ENCODE measurements around the gene MCM3AP. TPM values are rescaled to one million over a fixed set of nuclear protein-coding genes. Genes with fewer than 3 reads are reported as not detected.

Gene MCM3AP
- total and polyA plus RNA-seq, 2 experiments from 2014 or later = 35.4 to 64.8 TPM

DNA sequence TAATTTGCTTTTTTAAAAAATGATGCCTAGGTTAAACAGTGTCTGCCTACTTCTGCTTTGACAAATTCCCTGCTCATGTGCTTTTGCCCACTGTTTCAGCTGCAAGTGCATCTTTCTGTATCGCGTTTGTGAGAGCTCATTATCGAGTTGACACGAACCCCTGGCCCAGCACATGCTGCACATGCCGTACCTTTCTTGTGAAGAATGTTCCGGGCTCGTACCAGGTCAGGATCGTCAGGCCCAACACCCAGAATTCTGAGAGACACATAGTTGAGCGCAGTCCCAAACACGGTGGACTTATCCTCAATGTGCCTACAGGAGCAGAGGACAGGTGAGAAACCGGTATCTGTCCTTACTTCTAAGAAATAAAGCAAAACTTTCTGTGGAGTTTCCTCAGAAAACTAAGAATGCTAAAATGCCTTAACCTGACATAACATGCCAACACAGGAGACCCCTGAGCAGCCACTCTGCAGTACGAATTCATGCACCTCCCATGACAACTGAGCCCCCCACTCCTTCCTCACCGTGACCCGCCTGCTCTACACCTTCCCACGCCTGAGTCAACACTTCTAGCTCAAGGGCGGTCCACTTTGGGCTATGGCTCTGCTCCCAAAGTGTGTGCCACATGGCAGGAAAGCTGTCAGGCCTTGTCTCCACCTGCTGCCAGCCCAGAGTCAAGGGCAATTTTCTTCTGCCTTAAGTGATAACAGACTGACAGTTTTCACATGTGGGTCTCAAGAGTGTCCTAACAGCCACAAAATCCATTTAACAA, 63.6 kb downstream of the MCM3AP start:
- Histone ChIP-seq H3K4me2 (no peak overlapping the region), H3K9me3 (ENCODE audit: low read depth) (no peaks in the 10 kb centered on the region), H4K20me1 (ENCODE audit: insufficient read depth, poor library complexity, severe bottlenecking) (peaks cover 69% of the 10 kb centered on the region), H3K79me2 (peaks cover 76% of the 10 kb centered on the region), H3K27me3 (no peaks in the 10 kb centered on the region), H3K4me1 (ENCODE audit: insufficient read depth) (peaks cover 13% of the 10 kb centered on the region), H3K9me2 (replicated peaks; ENCODE audit: insufficient read depth) (no peaks in the 10 kb centered on the region), H3K27ac (no peak overlapping the region), H2AFZ (no peak overlapping the region), H3K4me3 (no peak overlapping the region), H3K36me3 (replicated peaks; ENCODE audit: insufficient read depth, low read depth) (no peaks in the 10 kb centered on the region)
- TF ChIP-seq CTCF (IDR thresholded peaks at IDR 0.05; ENCODE audit: poor library complexity) (no peak), EZH2 (IDR thresholded peaks at IDR 0.05; ENCODE audit: borderline replicate concordance) (no peak), EZH2phosphoT487 (IDR thresholded peaks at IDR 0.05; ENCODE audit: low read depth, severe bottlenecking, unreplicated experiment) (no peak)
- DNase-seq (ENCODE audit: low spot score) = no peak
- WGBS (ENCODE audit: low lambda C conversion rate, missing lambda C conversion rate) = 88% methylated on average over 16 of the region's 16 CpGs

DNA sequence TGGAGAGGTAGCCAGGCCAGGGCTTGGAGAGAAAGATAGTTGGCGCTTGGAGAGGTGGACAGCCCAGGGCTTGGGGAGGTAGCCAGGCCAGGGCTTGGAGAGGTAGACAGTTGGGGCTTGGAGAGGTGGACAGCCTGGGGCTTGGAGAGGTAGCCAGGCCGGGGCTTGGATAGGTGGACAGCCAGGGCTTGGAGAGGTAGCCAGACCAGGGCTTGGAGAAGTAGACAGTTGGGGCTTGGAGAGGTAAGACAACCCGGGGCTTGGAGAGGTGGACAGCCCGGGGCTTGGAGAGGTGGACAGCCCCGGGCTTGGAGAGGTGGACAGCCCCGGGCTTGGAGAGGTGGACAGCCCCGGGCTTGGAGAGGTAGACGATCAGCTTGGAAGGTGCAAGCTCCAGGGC, 64.6 kb downstream of the MCM3AP start:
- TF ChIP-seq EZH2 (IDR thresholded peaks at IDR 0.05; ENCODE audit: borderline replicate concordance) = no peak
- no peak for TF ChIP-seq CTCF (IDR thresholded peaks at IDR 0.05; ENCODE audit: poor library complexity)
- TF ChIP-seq EZH2phosphoT487 (IDR thresholded peaks at IDR 0.05; ENCODE audit: low read depth, severe bottlenecking, unreplicated experiment) = no peak
- WGBS (ENCODE audit: low lambda C conversion rate, missing lambda C conversion rate) = 98% methylated on average over 8 of the region's 8 CpGs
- Histone ChIP-seq H2AFZ (no peak overlapping the region), H3K4me2 (no peak overlapping the region), H3K4me3 (no peak overlapping the region), H3K79me2 (peaks cover 66% of the 10 kb centered on the region), H3K36me3 (replicated peaks; ENCODE audit: insufficient read depth, low read depth) (no peaks in the 10 kb centered on the region), H3K27me3 (no peaks in the 10 kb centered on the region), H3K9me2 (replicated peaks; ENCODE audit: insufficient read depth) (no peaks in the 10 kb centered on the region), H3K27ac (no peak overlapping the region), H4K20me1 (ENCODE audit: insufficient read depth, poor library complexity, severe bottlenecking) (peaks cover 59% of the 10 kb centered on the region), H3K9me3 (ENCODE audit: low read depth) (no peaks in the 10 kb centered on the region), H3K4me1 (ENCODE audit: insufficient read depth) (peaks cover 3% of the 10 kb centered on the region)
- no peak for DNase-seq (ENCODE audit: low spot score)

- no peaks in the 10 kb centered on the region for H3K36me3 ChIP-seq (replicated peaks; ENCODE audit: insufficient read depth, low read depth)
- no peaks in the 10 kb centered on the region for H3K9me2 ChIP-seq (replicated peaks; ENCODE audit: insufficient read depth)
- TF ChIP-seq EZH2 (IDR thresholded peaks at IDR 0.05; ENCODE audit: borderline replicate concordance) (no peak), EZH2phosphoT487 (IDR thresholded peaks at IDR 0.05; ENCODE audit: low read depth, severe bottlenecking, unreplicated experiment) (no peak), CTCF (IDR thresholded peaks at IDR 0.05; ENCODE audit: poor library complexity) (no peak)
- H3K9me3 ChIP-seq (ENCODE audit: low read depth) = no peaks in the 10 kb centered on the region
- no peaks in the 10 kb centered on the region for H3K27me3 ChIP-seq
- no peak overlapping the region for H3K4me2 ChIP-seq
- no peak overlapping the region for H2AFZ ChIP-seq
- H4K20me1 ChIP-seq (ENCODE audit: insufficient read depth, poor library complexity, severe bottlenecking) = peaks cover 54% of the 10 kb centered on the region
- H3K4me3 ChIP-seq = no peak overlapping the region
- peaks cover 61% of the 10 kb centered on the region for H3K79me2 ChIP-seq
- no peaks in the 10 kb centered on the region for H3K4me1 ChIP-seq (ENCODE audit: insufficient read depth)
- 95% methylated on average over 13 of the region's 13 CpGs for WGBS (ENCODE audit: low lambda C conversion rate, missing lambda C conversion rate)
- DNase-seq (ENCODE audit: low spot score) = no peak
- no peak overlapping the region for H3K27ac ChIP-seq
These were observed 65.1 kb downstream of the MCM3AP start for GRCh38 chr21:46220275-46220810.

Measured in hepatocyte (in vitro differentiated cells).